BLaER1 treated with 17β-estradiol and CSF1 and Interleukin-3, amounts not matched to agents 10 nM and 100 nM (cell line): ENCODE results near the gene DTNA.

Source experiments
- H3K27ac ChIP-seq, 11 experiments: shearing (Covaris generic); formaldehyde crosslinking; 2 replicates each; pipeline ENCODE4 v1.8.1; 2022
- H3K27me3 ChIP-seq, 11 experiments: shearing (Covaris generic); formaldehyde crosslinking; 2 replicates each; pipeline ENCODE4 v1.8.1; 2022
- H3K36me3 ChIP-seq, 11 experiments: shearing (Covaris generic); formaldehyde crosslinking; 2 replicates each; pipeline ENCODE4 v1.8.1; 2022
- H3K4me1 ChIP-seq, 10 experiments: shearing (Covaris generic); formaldehyde crosslinking; 2 replicates each; pipeline ENCODE4 v1.8.1; 2022
- H3K4me2 ChIP-seq, 11 experiments: shearing (Covaris generic); formaldehyde crosslinking; 2 replicates each; pipeline ENCODE4 v1.8.1; 2022
- H3K4me3 ChIP-seq, 10 experiments: shearing (Covaris generic); formaldehyde crosslinking; 2 replicates each; pipeline ENCODE4 v1.8.1; 2022
- H3K9ac ChIP-seq, 11 experiments: shearing (Covaris generic); formaldehyde crosslinking; 2 replicates each; pipeline ENCODE4 v1.8.1; 2022
- H3K9me3 ChIP-seq, 11 experiments: shearing (Covaris generic); formaldehyde crosslinking; replicated peaks in 1 of 11; 2 replicates each; pipeline ENCODE4 v1.8.1; 2022
- H4K20me1 ChIP-seq, 11 experiments: shearing (Covaris generic); formaldehyde crosslinking; 2 replicates each; pipeline ENCODE4 v1.8.1; 2022
- Cebpa-rat ChIP-seq, 11 experiments: shearing (Covaris generic); IDR thresholded peaks; 2 replicates each; pipeline ENCODE4 v1.8.1; 2022

Gene DTNA

DNA sequence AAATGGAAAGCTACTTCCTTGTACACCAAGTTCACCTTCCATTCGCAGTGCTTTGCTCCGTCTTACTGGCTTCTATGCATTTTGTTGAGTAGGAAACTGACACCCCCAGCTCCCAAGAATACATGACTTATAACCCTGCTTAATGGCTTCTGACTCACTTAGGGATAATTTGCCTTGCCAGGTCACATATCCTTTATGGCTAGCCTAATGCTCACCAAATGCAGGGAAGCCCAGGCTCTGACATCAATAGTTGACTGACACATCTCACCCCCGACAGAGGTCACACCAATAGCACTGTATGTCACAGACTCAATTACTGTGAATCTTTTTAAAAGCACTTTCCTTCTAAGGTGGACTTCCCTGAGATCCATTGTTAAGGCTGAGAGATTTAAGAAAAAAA is 147.2 kb downstream of the DTNA start:
- peaks cover 0 to 6% (median 0%) of the 10 kb centered on the region in 11 experiments; a peak in 1 of 22 replicates for H4K20me1 ChIP-seq
- H3K9me3 ChIP-seq: peaks cover 0 to 5% (median 0%) of the 10 kb centered on the region in 11 experiments; a peak in 2 of 22 replicates
- no peak overlapping the region for H3K4me3 ChIP-seq
- TF ChIP-seq Cebpa-rat (IDR thresholded peaks at IDR 0.05): no peak
- H3K4me1 ChIP-seq: peaks cover 8 to 24% (median 15%) of the 10 kb centered on the region in 10 experiments; a peak in 18 of 20 replicates
- no peaks in the 10 kb centered on the region for H3K27me3 ChIP-seq
- no peak overlapping the region for H3K4me2 ChIP-seq
- H3K36me3 ChIP-seq: peaks cover 0 to 79% (median 0%) of the 10 kb centered on the region in 11 experiments; a peak in 6 of 22 replicates
- no peak overlapping the region for H3K9ac ChIP-seq
- no peak overlapping the region for H3K27ac ChIP-seq

GRCh38 chr18:34858188-34858587 is 148.1 kb downstream of the DTNA start:
- TF ChIP-seq Cebpa-rat (IDR thresholded peaks at IDR 0.05): no peak
- Histone ChIP-seq H3K9me3 (peaks cover 0 to 5% (median 0%) of the 10 kb centered on the region in 11 experiments; a peak in 2 of 22 replicates), H3K9ac (no peak overlapping the region), H3K4me1 (peaks cover 8 to 24% (median 15%) of the 10 kb centered on the region in 10 experiments; a peak in 18 of 20 replicates), H3K4me2 (peak overlapping the region in 1 of 11 experiments; percentile 8; a peak in 1 of 22 replicates), H4K20me1 (peaks cover 0 to 6% (median 0%) of the 10 kb centered on the region in 11 experiments; a peak in 1 of 22 replicates), H3K4me3 (no peak overlapping the region), H3K27ac (no peak overlapping the region), H3K36me3 (peaks cover 0 to 79% (median 0%) of the 10 kb centered on the region in 11 experiments; a peak in 6 of 22 replicates), H3K27me3 (no peaks in the 10 kb centered on the region)

- H4K20me1 ChIP-seq: peaks cover 0 to 6% (median 0%) of the 10 kb centered on the region in 11 experiments; a peak in 1 of 22 replicates
- no peak overlapping the region for H3K4me3 ChIP-seq
- TF ChIP-seq Cebpa-rat (IDR thresholded peaks at IDR 0.05): no peak
- peak overlapping the region in 7 of 11 experiments; percentile 17 to 66 (median 48); a peak in 4 of 22 replicates for H3K4me2 ChIP-seq
- peaks cover 0 to 11% (median 0%) of the 10 kb centered on the region in 11 experiments; a peak in 3 of 22 replicates for H3K9me3 ChIP-seq
- H3K27me3 ChIP-seq: no peaks in the 10 kb centered on the region
- H3K36me3 ChIP-seq: peaks cover 0 to 83% (median 0%) of the 10 kb centered on the region in 11 experiments; a peak in 7 of 22 replicates
- no peak overlapping the region for H3K9ac ChIP-seq
- peak overlapping the region in 3 of 11 experiments; percentile 57 to 62 (median 61); a peak in 4 of 22 replicates for H3K27ac ChIP-seq
- H3K4me1 ChIP-seq: peaks cover 8 to 24% (median 16%) of the 10 kb centered on the region in 10 experiments; a peak in 18 of 20 replicates
These were observed 149.4 kb downstream of the DTNA start for GRCh38 chr18:34859496-34859895.

DNA sequence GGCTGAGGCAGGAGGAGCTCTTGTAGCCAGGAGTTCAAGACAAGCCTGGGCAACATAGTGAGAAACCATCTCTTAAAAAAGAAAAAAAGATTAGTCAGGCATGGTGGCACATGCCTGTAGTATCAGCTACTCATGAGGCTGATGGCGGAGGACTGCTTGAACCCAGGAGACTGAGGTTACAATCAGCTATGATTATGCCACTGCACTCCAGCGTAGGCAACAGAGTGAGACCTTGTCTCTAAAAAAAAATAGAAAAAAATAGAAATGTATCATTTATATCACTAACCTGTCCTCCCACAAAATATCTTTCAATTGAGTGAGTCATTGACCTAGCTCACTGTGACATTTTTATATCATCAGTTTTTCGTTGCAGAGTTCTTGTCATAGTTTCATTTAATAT is 152.5 kb downstream of the DTNA start:
- H4K20me1 ChIP-seq: peaks cover 0 to 6% (median 0%) of the 10 kb centered on the region in 11 experiments; a peak in 1 of 22 replicates
- no peak overlapping the region for H3K9ac ChIP-seq
- no peak overlapping the region for H3K27ac ChIP-seq
- no peak for TF ChIP-seq Cebpa-rat (IDR thresholded peaks at IDR 0.05)
- peaks cover 0 to 89% (median 0%) of the 10 kb centered on the region in 11 experiments; a peak in 7 of 22 replicates for H3K36me3 ChIP-seq
- H3K9me3 ChIP-seq: peaks cover 0 to 17% (median 3%) of the 10 kb centered on the region in 11 experiments; a peak in 7 of 22 replicates
- H3K27me3 ChIP-seq: no peaks in the 10 kb centered on the region
- peaks cover 11 to 29% (median 19%) of the 10 kb centered on the region in 10 experiments; a peak in 18 of 20 replicates for H3K4me1 ChIP-seq
- no peak overlapping the region for H3K4me3 ChIP-seq
- H3K4me2 ChIP-seq: no peak overlapping the region

DNA sequence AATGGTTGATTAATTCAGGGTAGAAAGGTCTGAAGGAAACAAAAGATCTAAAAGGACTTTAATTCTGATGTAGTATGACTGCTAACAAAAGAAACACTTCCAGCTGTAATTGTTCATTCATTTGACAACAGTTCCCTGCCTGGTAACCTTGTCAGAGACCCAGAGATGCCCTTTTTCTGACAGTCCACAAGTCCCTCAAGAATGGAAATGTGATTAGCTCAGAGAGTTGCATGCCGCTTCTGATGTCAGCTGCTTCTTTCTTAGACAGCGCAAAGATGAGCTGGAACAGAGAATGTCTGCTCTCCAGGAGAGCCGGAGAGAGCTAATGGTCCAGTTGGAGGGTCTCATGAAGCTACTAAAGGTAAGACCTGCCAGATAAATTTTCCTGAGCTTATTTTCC is 153.6 kb downstream of the DTNA start:
- Histone ChIP-seq H3K4me2 (no peak overlapping the region), H3K36me3 (peaks cover 0 to 81% (median 0%) of the 10 kb centered on the region in 11 experiments; a peak in 7 of 22 replicates), H3K27me3 (no peaks in the 10 kb centered on the region), H3K9ac (no peak overlapping the region), H3K9me3 (peaks cover 0 to 17% (median 3%) of the 10 kb centered on the region in 11 experiments; a peak in 7 of 22 replicates), H3K27ac (no peak overlapping the region), H3K4me3 (no peak overlapping the region), H3K4me1 (peaks cover 14 to 33% (median 23%) of the 10 kb centered on the region in 10 experiments; a peak in 18 of 20 replicates), H4K20me1 (no peaks in the 10 kb centered on the region)
- no peak for TF ChIP-seq Cebpa-rat (IDR thresholded peaks at IDR 0.05)

GRCh38 chr18:34864836-34865497 is 154.9 kb downstream of the DTNA start:
- H3K36me3 ChIP-seq: peaks cover 0 to 71% (median 0%) of the 10 kb centered on the region in 11 experiments; a peak in 6 of 22 replicates
- H3K4me3 ChIP-seq: no peak overlapping the region
- no peaks in the 10 kb centered on the region for H3K27me3 ChIP-seq
- H4K20me1 ChIP-seq: no peaks in the 10 kb centered on the region
- no peak overlapping the region for H3K27ac ChIP-seq
- no peak overlapping the region for H3K9ac ChIP-seq
- peaks cover 0 to 13% (median 3%) of the 10 kb centered on the region in 11 experiments; a peak in 7 of 22 replicates for H3K9me3 ChIP-seq
- peaks cover 10 to 30% (median 22%) of the 10 kb centered on the region in 10 experiments; a peak in 18 of 20 replicates for H3K4me1 ChIP-seq
- H3K4me2 ChIP-seq: peak overlapping the region in 2 of 11 experiments; percentile 12 to 47; a peak in 2 of 22 replicates
- no peak for TF ChIP-seq Cebpa-rat (IDR thresholded peaks at IDR 0.05)

GRCh38 chr18:34866310-34866709 is 156.2 kb downstream of the DTNA start:
- TF ChIP-seq Cebpa-rat (IDR thresholded peaks at IDR 0.05): no peak
- H3K4me2 ChIP-seq: no peak overlapping the region
- H3K4me3 ChIP-seq: no peak overlapping the region
- peaks cover 0 to 81% (median 0%) of the 10 kb centered on the region in 11 experiments; a peak in 6 of 22 replicates for H3K36me3 ChIP-seq
- H3K27me3 ChIP-seq: no peaks in the 10 kb centered on the region
- H3K9me3 ChIP-seq: peaks cover 0 to 13% (median 3%) of the 10 kb centered on the region in 11 experiments; a peak in 7 of 22 replicates
- no peaks in the 10 kb centered on the region for H4K20me1 ChIP-seq
- peaks cover 6 to 17% (median 11%) of the 10 kb centered on the region in 10 experiments; a peak in 17 of 20 replicates for H3K4me1 ChIP-seq
- H3K27ac ChIP-seq: no peak overlapping the region
- no peak overlapping the region for H3K9ac ChIP-seq

- H3K27me3 ChIP-seq: no peaks in the 10 kb centered on the region
- peaks cover 6 to 15% (median 9%) of the 10 kb centered on the region in 10 experiments; a peak in 14 of 20 replicates for H3K4me1 ChIP-seq
- H4K20me1 ChIP-seq: no peaks in the 10 kb centered on the region
- no peak overlapping the region for H3K27ac ChIP-seq
- TF ChIP-seq Cebpa-rat (IDR thresholded peaks at IDR 0.05): no peak
- peaks cover 0 to 81% (median 0%) of the 10 kb centered on the region in 11 experiments; a peak in 6 of 22 replicates for H3K36me3 ChIP-seq
- peaks cover 0 to 13% (median 3%) of the 10 kb centered on the region in 11 experiments; a peak in 7 of 22 replicates for H3K9me3 ChIP-seq
- no peak overlapping the region for H3K9ac ChIP-seq
- no peak overlapping the region for H3K4me3 ChIP-seq
- no peak overlapping the region for H3K4me2 ChIP-seq
These were observed 156.6 kb downstream of the DTNA start for GRCh38 chr18:34866739-34867138.

DNA sequence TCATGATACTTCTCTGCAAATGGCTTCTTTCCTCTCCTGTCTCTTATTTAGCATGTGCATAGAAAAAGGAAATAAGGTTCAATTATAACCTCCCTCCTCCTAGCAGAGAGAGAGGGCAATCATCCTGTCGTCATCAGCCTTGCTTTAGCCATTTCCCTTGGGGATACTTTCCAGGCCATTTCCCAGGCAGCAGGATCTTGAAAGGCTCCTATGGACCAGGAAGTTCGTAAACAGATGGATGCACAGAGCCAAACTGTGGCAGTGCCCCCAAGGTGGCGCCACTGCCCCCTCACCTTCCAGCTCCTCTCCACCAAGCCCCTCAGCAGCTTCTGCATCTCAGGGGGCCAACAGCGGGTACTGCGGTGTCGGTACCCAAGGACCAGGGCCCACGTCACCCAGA is 157.4 kb downstream of the DTNA start:
- H3K36me3 ChIP-seq: peaks cover 0 to 81% (median 0%) of the 10 kb centered on the region in 11 experiments; a peak in 6 of 22 replicates
- peaks cover 0 to 13% (median 3%) of the 10 kb centered on the region in 11 experiments; a peak in 7 of 22 replicates for H3K9me3 ChIP-seq
- H3K4me2 ChIP-seq: peak overlapping the region in 8 of 11 experiments; percentile 2 to 51 (median 32); a peak in 12 of 22 replicates
- no peak overlapping the region for H3K9ac ChIP-seq
- H3K27me3 ChIP-seq: no peaks in the 10 kb centered on the region
- H3K4me3 ChIP-seq: no peak overlapping the region
- peaks cover 6 to 15% (median 9%) of the 10 kb centered on the region in 10 experiments; a peak in 14 of 20 replicates for H3K4me1 ChIP-seq
- no peak for TF ChIP-seq Cebpa-rat (IDR thresholded peaks at IDR 0.05)
- H3K27ac ChIP-seq: no peak overlapping the region
- no peaks in the 10 kb centered on the region for H4K20me1 ChIP-seq
